Measurements from ENCODE around the gene TSPAN5.

TSPAN5 gene

DNA sequence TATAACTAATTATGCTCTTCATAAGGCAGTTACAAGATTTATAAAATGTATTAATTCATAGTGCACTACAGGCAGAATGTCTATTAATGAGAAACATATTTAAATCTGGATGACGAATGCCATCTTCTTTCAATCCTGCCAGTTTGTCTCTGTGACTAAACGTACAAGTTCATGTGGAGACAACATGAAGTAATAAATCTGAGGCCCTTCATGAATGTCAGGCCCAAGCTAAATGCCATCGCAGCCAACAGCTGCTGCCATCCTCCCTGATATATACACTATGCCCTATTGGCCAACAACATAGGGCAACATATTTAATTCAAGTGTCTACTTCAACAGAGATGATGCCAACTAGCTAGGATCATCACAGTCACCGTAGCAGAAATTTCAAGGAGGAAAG is 43.7 kb downstream of the TSPAN5 start:
- no peak for DNase-seq

DNA sequence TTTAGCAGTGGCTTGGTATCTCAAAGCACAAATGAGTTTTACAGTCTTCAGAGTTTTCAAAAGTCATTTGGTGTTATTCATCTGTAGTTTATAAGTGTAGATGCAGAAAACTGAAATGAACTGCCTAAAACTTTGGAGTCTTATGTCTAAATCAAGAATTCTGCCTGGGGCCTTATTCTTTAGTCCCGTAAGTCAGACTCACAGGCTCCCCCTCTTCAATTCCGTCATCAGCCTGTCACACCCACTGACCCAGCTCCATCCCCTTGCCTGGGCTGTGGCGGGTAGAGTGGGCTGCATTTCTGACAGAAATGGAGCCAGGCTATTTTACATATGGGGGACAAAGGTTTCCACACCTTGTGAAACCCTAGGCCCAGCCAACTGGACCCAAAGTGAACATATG is 44.3 kb downstream of the TSPAN5 start:
- no peak for DNase-seq

- DNase-seq, result no peak
These were observed 44.8 kb downstream of the TSPAN5 start for GRCh38 chr4:98613453-98614075.

GRCh38 chr4:98612318-98613250 is 45.8 kb downstream of the TSPAN5 start:
- DNase-seq, result no peak

GRCh38 chr4:98611677-98612317 is 46.6 kb downstream of the TSPAN5 start:
- DNase-seq, result no peak

GRCh38 chr4:98610926-98611676 is 47.3 kb downstream of the TSPAN5 start:
- no peak for DNase-seq

DNA sequence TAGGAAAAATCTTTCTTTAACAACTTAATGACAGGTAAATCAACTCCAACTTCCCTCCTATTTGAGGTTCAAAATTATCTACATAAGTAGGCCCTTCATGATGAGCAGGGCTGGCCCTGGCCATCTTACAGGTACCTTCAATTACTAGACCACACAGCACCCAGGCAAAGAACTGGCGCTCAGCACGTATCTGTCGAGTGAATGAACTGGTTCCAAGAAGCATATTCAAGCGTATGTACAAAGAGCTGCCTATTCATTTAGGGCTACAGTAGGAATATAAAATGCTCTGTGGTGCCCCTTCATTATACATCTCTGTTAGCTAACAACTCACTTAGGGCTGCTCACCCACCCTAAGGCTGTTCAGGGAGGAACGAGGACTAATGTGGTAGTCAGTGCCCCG is 48.0 kb downstream of the TSPAN5 start:
- DNase-seq, result no peak

- DNase-seq, result no peak
These were observed 48.5 kb downstream of the TSPAN5 start for GRCh38 chr4:98609934-98610333.

- no peak for DNase-seq
These were observed 50.1 kb downstream of the TSPAN5 start for GRCh38 chr4:98608356-98608755.

DNA sequence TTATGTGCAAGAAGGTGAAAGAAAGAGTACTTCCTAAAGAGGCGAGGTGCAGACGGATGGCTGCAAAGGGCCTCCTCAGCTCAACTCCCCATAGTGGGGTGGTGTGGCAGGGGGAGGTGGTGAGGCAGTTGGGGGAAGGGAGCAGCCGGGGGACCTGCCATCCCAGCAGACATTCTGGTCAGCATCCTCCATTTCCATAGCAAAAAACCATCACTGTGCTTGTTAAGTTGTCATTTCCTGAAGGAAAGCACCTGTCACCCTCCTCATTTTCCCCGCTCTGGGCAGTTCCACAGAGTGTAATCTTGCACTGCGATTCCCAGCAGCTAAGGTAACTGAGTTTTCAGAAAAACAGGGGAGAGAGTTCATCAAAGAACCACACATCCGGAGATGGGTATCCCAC is 51.5 kb downstream of the TSPAN5 start:
- DNase-seq, result no peak

DNA sequence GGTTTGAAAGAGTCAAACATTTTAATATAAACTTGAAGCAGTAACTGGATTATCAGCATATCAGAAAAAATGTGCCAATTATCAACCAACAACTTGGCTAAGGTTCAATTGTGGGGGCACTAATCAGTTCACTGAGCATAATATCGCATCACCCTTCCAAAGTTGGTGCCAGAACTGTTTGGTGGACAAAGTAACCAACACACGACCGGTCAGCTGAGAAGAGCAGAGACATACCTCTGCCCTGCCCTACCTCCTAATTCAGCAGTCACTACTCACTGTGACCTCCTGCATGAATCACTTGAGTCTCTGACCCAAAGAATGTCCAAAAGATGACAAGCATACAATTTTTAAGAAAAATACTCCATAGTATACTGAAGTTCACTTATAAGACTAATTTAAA is 53.2 kb downstream of the TSPAN5 start:
- DNase-seq, result no peak

DNA sequence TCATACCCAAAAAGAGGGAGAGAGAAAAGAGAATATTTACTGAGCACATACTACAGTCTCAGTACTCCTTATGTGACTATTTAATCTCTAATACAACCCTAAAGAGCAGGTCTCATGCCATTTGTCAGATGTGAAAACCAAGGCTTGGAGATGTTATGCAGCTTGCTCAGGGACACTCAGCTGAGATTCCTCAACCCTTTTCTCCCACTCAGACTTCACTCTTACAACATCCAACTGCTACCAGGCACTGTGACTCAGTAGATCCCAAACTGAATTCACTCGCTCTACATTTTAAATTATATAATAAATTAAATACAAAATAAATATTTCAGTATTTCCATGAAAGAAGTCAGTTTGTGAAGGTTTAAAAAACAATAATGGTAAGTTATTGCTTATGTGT is 53.7 kb downstream of the TSPAN5 start:
- no peak for DNase-seq

DNA sequence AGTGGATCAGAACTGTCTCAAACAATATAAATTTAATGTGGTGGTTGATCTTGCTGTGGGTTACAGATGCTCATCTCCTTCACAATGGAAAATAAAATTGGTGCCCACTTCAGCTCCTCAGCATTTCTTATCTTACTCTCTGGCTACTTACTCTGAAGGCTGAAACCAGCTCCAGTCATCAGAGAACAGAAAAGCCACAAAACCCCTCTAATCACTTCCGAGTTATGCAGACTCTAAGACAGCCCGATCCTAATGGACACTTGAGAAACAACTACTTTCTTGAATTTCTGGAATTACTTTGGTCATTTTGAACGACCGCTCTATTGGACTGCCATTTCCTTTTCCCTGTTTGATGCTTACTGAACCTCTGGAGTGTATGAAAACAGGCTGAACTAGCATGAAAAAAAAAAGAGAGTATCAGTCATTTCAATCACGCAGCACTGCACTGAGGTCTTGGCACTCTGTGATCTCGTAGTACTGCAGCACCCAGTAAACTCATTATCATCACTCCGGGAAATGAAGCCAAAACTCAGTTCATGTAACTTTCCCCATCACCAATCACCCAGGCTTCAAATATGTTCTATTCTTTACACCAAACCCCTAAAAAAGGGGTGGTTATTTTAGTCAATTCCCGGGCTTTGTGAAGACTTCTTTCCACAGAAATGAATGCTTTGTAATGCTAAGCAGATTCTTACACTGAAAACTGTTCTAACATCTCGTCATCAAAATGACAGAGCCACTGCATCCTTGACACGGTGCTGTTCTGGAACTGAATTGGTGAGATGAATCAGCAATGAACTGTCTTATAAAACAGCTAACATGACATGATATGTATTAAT is 54.5 kb downstream of the TSPAN5 start:
- peak; percentile 29 for DNase-seq

- DNase-seq, result no peak
These were observed 56.1 kb downstream of the TSPAN5 start for GRCh38 chr4:98602270-98602669.

GRCh38 chr4:98601708-98602107 is 56.7 kb downstream of the TSPAN5 start:
- DNase-seq, result peak; percentile 46

- no peak for DNase-seq
These were observed 58.7 kb downstream of the TSPAN5 start for GRCh38 chr4:98599617-98600205.

DNA sequence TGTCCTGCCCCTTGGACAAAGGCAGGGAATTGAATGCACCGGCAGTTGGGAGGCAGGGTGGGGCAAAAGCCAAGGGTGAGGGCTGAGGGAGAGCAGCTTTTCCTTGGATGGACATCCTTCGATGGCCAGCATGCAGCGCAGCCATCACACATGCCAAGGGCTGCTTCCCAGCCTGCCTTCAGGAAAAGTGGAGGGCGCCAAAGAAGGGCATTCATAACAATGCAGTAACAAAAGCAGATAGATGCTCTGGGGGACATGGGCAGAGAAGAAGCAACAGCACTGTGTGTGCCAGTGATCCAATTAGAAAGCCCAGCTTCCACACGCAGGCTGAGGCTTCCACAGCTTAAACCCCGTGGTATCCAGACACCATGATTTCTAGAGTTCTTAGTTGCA is 71.5 kb downstream of the TSPAN5 start:
- no peak for DNase-seq

- no peak for DNase-seq
These were observed 72.0 kb downstream of the TSPAN5 start for GRCh38 chr4:98586291-98586961.

DNA sequence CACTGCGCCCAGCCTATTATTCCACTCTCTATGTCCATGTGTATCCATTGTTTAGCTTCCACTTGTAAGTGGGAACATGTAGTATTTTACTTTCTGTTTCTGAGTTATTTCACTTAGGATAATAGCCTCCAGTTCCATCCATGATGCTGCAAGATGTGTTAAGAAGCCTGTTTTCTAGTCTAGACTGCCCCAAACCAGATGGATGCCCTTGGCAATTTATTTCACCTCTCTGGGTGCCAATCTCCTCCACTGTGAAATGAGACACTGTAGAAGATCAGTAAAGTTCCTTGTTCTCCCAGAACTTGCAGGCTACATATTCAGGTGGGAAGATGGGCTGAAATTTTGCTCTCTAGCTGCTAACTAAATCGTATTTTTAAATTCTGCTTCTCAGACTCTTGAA is 72.8 kb downstream of the TSPAN5 start:
- no peak for DNase-seq

DNA sequence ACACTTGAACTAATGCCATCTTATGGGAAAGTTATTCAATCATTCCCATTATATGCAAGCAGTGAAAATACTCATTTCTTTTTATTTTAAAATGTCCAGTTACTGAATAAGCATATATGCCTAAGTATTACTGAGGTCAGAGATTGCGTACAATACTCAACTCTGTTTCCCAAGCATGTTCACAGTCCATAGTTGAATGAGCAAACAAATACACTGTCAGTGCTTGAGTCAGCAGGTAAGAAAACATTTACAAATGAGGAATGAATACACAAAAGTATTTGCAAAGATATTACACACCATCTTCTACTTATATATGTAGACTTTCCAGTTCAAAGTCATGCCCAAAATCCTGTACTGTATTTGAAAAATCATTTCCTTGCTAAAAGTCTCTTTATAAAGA is 74.1 kb downstream of the TSPAN5 start:
- no peak for DNase-seq

GRCh38 chr4:98583265-98583664 is 75.1 kb downstream of the TSPAN5 start:
- DNase-seq, result no peak
